Peyer's patch (tissue), 4 donors: Measurements from ENCODE around the gene ITM2C. TPM values are rescaled to one million over a fixed set of nuclear protein-coding genes. Genes with fewer than 3 reads are reported as not detected.

Experiments used
- DNase-seq, 3 donors: peaks; one replicate each; pipeline ENCODE4 v3.0.0-alpha.2; 2017 to 2019
- H3K27ac ChIP-seq, 4 donors: fragments of 200-600 bp; sonication (generic); one replicate each; pipeline ENCODE4 v1.5.1; 2016 to 2019
- H3K27me3 ChIP-seq, 2 donors: fragments of 200-600 bp; sonication (generic); one replicate each; pipeline ENCODE4 v1.5.1; 2019
- H3K36me3 ChIP-seq, 3 donors: fragments of 200-600 bp; sonication (generic); one replicate each; pipeline ENCODE4 v1.5.1; 2016 to 2019
- H3K4me1 ChIP-seq, 4 donors: fragments of 200-600 bp; sonication (generic); one replicate each; pipeline ENCODE4 v1.5.1; 2016 to 2019
- H3K4me3 ChIP-seq, 4 donors: fragments of 200-600 bp; sonication (generic); 1 replicate in 3 of 4; 2 replicates in 1 of 4; pipeline ENCODE4 v1.5.1; 2016 to 2019; ENCODE audit warnings: mild to moderate bottlenecking in 1 of 4
- H3K9me3 ChIP-seq, 4 donors: fragments of 200-600 bp; sonication (generic); one replicate each; pipeline ENCODE4 v1.5.1; 2016 to 2019; ENCODE audit warnings: mild to moderate bottlenecking in 1 of 4
- POLR2A ChIP-seq, 2 donors: fragments of 450-650 bp; IDR thresholded peaks; one replicate each; pipeline ENCODE4 v1.5.1; 2017; ENCODE audit warnings: antibody characterized with exemption in 2 of 2, mild to moderate bottlenecking in 2 of 2, moderate library complexity in 2 of 2
- total RNA-seq, 4 donors: library from RNA; depleted of rRNA; stranded (reverse); fragments of >200 nt; gene quantifications; one replicate each; pipeline ENCODE4 v1.1.0, GENCODE V29; 2016
- TF ChIP-seq, protein P1 (sequence below), 6 experiments: fragments of 450-650 bp in 4 of 6; fragments of 200-600 bp in 2 of 6; sonication (generic) in 1 of 6; IDR thresholded peaks; one replicate each; pipeline ENCODE4 v1.5.1; 2017 to 2019; ENCODE audit warnings: antibody characterized with exemption in 6 of 6, mild to moderate bottlenecking in 3 of 6, moderate library complexity in 1 of 6

Gene ITM2C
- total RNA-seq, 4 donors from 2014 or later, result 69.3 to 710 (median 610) TPM

- Histone ChIP-seq H3K4me1 (peaks cover 3 to 36% (median 19%) of the 10 kb centered on the region in 4 donors), H3K9me3 (no peaks in the 10 kb centered on the region), H3K36me3 (no peaks in the 10 kb centered on the region), H3K27me3 (no peaks in the 10 kb centered on the region), H3K27ac (no peak overlapping the region), H3K4me3 (no peak overlapping the region)
- no peak for DNase-seq
- TF ChIP-seq POLR2A (IDR thresholded peaks at IDR 0.05), result no peak
- TF ChIP-seq, protein P1, sequence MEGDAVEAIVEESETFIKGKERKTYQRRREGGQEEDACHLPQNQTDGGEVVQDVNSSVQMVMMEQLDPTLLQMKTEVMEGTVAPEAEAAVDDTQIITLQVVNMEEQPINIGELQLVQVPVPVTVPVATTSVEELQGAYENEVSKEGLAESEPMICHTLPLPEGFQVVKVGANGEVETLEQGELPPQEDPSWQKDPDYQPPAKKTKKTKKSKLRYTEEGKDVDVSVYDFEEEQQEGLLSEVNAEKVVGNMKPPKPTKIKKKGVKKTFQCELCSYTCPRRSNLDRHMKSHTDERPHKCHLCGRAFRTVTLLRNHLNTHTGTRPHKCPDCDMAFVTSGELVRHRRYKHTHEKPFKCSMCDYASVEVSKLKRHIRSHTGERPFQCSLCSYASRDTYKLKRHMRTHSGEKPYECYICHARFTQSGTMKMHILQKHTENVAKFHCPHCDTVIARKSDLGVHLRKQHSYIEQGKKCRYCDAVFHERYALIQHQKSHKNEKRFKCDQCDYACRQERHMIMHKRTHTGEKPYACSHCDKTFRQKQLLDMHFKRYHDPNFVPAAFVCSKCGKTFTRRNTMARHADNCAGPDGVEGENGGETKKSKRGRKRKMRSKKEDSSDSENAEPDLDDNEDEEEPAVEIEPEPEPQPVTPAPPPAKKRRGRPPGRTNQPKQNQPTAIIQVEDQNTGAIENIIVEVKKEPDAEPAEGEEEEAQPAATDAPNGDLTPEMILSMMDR (IDR thresholded peaks at IDR 0.05), result no peak
Measured at GRCh38 chr2:230863442-230864121, 1.2 kb upstream of the ITM2C start.

DNA sequence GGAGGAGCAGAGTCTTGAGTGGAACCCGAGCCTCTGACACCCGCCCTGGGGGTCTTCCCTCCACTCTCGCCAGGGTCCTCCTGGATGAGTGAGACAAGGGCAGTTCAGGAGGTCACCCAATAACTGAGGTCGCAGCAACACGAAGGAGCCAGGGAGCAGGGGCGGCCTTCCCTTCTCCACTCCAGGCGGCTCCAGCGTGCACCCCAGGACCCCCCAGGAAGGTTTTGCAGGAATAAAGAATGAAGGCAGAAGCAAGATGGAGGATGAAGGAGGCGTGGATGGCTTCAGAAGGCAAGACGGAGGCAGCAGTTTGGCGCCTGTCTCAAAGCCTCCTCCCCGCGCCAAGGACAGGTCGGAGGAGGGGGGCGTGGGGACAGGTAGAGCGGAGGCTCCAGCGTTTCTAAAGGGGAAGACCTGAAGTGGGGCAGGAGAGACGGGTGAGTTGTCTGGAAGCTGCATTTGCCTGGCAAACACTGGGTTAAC lies 579 bp upstream of the ITM2C start:
- Histone ChIP-seq H3K27ac (peak overlapping the region in 3 of 4 donors; percentile 77 to 93 (median 83)), H3K4me3 (peak overlapping the region; percentile 72 to 90 (median 82))

GRCh38 chr2:230865307-230865765 lies 594 bp downstream of the ITM2C start:
- Histone ChIP-seq H3K27ac (peak overlapping the region; percentile 77 to 93 (median 84)), H3K36me3 (no peaks in the 10 kb centered on the region), H3K9me3 (no peaks in the 10 kb centered on the region), H3K27me3 (no peaks in the 10 kb centered on the region), H3K4me1 (peaks cover 3 to 54% (median 19%) of the 10 kb centered on the region in 4 donors), H3K4me3 (peak overlapping the region; percentile 72 to 90 (median 82))
- TF ChIP-seq POLR2A (IDR thresholded peaks at IDR 0.05), result no peak
- TF ChIP-seq, protein P1 (IDR thresholded peaks at IDR 0.05), result no peak
- DNase-seq, result peak in 1 of 3 donors; percentile 56

More for the DNA sequence above, 579 bp upstream of the ITM2C start:
- H3K36me3 ChIP-seq, result no peaks in the 10 kb centered on the region
- no peaks in the 10 kb centered on the region for H3K27me3 ChIP-seq
- DNase-seq, result no peak
- TF ChIP-seq POLR2A (IDR thresholded peaks at IDR 0.05), result no peak
- TF ChIP-seq, protein P1 (IDR thresholded peaks at IDR 0.05), result no peak
- H3K4me1 ChIP-seq, result peaks cover 3 to 42% (median 19%) of the 10 kb centered on the region in 4 donors
- no peaks in the 10 kb centered on the region for H3K9me3 ChIP-seq

DNA sequence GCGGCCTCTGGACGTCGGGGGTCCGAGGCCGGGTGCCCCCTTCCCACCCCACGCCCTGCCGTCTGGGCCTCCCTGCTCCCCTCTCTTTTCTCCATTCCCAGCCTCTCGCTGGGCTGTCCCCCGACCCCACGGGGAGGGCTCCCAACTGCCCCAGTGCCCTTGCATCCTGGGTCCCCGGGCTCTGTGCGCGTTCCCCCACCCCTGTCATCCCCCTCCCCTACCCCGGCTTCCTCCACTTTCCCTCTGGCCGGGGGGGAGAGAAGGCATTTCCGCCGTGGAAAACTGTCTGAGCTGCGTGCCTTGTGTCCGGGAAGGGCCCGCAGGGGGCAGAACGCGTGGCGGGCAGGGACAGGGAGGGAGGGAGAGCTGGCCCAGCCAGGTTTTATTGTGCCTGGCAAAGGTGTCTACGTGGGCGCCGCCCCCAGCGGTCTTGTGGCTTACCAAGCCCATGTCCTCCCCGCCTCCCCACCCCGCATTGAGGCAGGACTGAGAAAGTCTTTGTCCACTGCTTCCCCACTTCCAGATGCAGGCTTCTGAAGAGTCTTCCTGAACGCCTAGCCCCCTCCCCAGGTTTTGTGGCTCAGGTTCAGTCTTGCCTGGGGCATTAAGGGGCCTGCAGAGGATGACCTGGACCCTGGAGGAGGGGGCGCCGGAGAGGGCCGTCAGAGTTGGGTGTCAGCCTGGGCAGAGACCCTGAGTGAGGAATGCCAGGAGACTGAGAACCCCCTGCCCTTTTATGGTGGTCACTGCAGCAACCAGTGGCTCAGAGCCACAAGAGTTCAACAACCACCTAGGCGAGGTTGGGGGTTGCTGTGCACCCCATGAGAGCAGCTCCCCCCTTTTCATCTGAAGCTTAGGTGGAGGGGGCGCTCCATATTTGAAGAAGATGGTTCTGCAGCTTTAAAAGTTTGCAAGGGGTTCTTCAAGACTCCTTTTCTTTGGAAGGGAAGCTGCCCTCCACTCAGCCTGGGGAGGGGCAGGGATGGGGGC lies 1.3 kb downstream of the ITM2C start:
- peak; percentile 61 to 89 (median 86) for DNase-seq
- Histone ChIP-seq H3K27me3 (no peaks in the 10 kb centered on the region), H3K4me3 (peak overlapping the region; percentile 72 to 90 (median 82)), H3K36me3 (no peaks in the 10 kb centered on the region), H3K9me3 (no peaks in the 10 kb centered on the region), H3K27ac (peak overlapping the region; percentile 77 to 93 (median 84)), H3K4me1 (peaks cover 3 to 61% (median 19%) of the 10 kb centered on the region in 4 donors)
- TF ChIP-seq, protein P1 (IDR thresholded peaks at IDR 0.05), result peak in 4 of 6 experiments; percentile 8 to 40 (median 30)
- peak in 1 of 2 donors; percentile 53 for TF ChIP-seq POLR2A (IDR thresholded peaks at IDR 0.05)
